ENCODE data around the gene PRDM9.
"Not testable (repeated sequence)": the region's sequence is repeated elsewhere in the genome, so short reads cannot be mapped to it uniquely, and the experiment has no call there.

PRDM9 gene

DNA sequence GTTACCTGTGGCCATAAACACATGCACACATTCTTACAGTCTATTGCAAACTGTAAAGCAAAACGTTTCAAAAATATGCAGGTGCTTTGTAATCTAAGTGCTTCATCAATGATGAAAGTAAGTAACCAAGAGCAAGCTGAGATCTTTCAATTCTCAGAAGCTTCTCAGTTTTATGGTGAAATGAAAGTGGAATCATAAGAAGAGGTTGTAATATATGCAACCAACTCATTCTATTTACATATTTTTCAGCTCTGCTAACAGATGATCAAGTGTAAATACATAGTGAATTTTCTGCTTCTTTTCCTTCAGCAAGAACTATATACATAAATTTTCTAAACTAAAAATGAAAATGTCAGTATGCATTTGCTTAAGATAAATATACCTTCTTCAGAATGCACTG lies 33.1 kb upstream of the PRDM9 start:
- DNase-seq (ENCODE audit: extremely low read depth, low read depth) = no peak
- TF ChIP-seq, protein P1, sequence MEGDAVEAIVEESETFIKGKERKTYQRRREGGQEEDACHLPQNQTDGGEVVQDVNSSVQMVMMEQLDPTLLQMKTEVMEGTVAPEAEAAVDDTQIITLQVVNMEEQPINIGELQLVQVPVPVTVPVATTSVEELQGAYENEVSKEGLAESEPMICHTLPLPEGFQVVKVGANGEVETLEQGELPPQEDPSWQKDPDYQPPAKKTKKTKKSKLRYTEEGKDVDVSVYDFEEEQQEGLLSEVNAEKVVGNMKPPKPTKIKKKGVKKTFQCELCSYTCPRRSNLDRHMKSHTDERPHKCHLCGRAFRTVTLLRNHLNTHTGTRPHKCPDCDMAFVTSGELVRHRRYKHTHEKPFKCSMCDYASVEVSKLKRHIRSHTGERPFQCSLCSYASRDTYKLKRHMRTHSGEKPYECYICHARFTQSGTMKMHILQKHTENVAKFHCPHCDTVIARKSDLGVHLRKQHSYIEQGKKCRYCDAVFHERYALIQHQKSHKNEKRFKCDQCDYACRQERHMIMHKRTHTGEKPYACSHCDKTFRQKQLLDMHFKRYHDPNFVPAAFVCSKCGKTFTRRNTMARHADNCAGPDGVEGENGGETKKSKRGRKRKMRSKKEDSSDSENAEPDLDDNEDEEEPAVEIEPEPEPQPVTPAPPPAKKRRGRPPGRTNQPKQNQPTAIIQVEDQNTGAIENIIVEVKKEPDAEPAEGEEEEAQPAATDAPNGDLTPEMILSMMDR (IDR thresholded peaks at IDR 0.05; ENCODE audit: low read depth, low read length, missing control alignments) = no peak
- H3K4me3 ChIP-seq (replicated peaks; ENCODE audit: low read depth, low read length) = no peak overlapping the region

DNA sequence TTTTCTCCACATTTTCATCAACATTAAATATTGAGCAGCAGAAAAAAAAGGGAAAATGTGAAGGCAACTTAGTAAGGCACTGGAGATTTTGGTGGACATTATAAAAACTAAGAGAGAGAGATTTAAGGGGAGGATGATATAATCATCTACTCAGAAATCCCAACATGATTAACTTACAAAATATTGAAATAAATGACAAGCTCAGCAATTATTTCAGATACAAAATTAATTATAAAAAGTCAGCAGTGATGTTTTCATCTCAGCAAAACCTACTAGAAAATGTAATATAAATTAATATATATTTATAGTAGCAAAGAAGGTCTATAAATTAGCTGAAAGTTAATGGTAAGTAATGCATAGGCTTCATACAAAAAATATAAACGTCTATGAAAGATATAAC lies 30.8 kb upstream of the PRDM9 start:
- TF ChIP-seq, protein P1 (IDR thresholded peaks at IDR 0.05; ENCODE audit: low read depth, low read length, missing control alignments) = no peak
- no peak overlapping the region for H3K4me3 ChIP-seq (replicated peaks; ENCODE audit: low read depth, low read length)
- no peak for DNase-seq (ENCODE audit: extremely low read depth, low read depth)

DNA sequence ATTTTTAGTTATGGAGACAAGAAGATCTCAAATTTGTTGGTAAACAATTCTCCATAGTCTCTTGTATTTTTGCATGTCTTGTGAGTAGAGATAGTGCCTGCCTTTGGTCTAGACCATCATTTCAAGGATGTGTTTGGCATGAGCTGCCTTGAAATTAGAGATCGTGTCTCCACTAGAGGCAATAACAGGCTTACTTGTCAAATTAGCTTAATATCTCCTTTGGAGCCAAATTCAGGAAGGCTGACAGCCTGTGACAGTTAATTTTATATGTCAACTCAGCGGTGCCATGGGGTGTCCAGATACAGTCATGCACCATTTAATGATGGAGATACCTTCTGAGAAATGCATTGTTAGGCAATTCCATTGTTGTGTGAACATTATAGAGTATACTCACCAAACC lies 24.8 kb upstream of the PRDM9 start:
- no peak for DNase-seq (ENCODE audit: extremely low read depth, low read depth)
- TF ChIP-seq, protein P1 (IDR thresholded peaks at IDR 0.05; ENCODE audit: low read depth, low read length, missing control alignments) = no peak
- no peak overlapping the region for H3K4me3 ChIP-seq (replicated peaks; ENCODE audit: low read depth, low read length)

- H3K4me3 ChIP-seq (replicated peaks; ENCODE audit: low read depth, low read length) = no peak overlapping the region
- TF ChIP-seq, protein P1 (IDR thresholded peaks at IDR 0.05; ENCODE audit: low read depth, low read length, missing control alignments) = no peak
- no peak for DNase-seq (ENCODE audit: extremely low read depth, low read depth)
Measured at GRCh38 chr5:23483090-23483489, 24.3 kb upstream of the PRDM9 start.

- no peak for DNase-seq (ENCODE audit: extremely low read depth, low read depth)
- no peak overlapping the region for H3K4me3 ChIP-seq (replicated peaks; ENCODE audit: low read depth, low read length)
- TF ChIP-seq, protein P1 (IDR thresholded peaks at IDR 0.05; ENCODE audit: low read depth, low read length, missing control alignments) = no peak
Measured at GRCh38 chr5:23484096-23484495, 23.3 kb upstream of the PRDM9 start.

- not testable (repeated sequence) for DNase-seq (ENCODE audit: extremely low read depth, low read depth); H3K4me3 ChIP-seq (replicated peaks; ENCODE audit: low read depth, low read length)
Measured at GRCh38 chr5:23486227-23486626, 21.2 kb upstream of the PRDM9 start.

- TF ChIP-seq, protein P1 (IDR thresholded peaks at IDR 0.05; ENCODE audit: low read depth, low read length, missing control alignments) = no peak
- H3K4me3 ChIP-seq (replicated peaks; ENCODE audit: low read depth, low read length) = no peak overlapping the region
- no peak for DNase-seq (ENCODE audit: extremely low read depth, low read depth)
Measured at GRCh38 chr5:23490993-23491392, 16.4 kb upstream of the PRDM9 start.
